Measurements from ENCODE around the gene FSTL4. TPM values are rescaled to one million over a fixed set of nuclear protein-coding genes. Genes with fewer than 3 reads are reported as not detected.

FSTL4 gene
- total RNA-seq, 1 donor from 2014 or later: not detected

DNA sequence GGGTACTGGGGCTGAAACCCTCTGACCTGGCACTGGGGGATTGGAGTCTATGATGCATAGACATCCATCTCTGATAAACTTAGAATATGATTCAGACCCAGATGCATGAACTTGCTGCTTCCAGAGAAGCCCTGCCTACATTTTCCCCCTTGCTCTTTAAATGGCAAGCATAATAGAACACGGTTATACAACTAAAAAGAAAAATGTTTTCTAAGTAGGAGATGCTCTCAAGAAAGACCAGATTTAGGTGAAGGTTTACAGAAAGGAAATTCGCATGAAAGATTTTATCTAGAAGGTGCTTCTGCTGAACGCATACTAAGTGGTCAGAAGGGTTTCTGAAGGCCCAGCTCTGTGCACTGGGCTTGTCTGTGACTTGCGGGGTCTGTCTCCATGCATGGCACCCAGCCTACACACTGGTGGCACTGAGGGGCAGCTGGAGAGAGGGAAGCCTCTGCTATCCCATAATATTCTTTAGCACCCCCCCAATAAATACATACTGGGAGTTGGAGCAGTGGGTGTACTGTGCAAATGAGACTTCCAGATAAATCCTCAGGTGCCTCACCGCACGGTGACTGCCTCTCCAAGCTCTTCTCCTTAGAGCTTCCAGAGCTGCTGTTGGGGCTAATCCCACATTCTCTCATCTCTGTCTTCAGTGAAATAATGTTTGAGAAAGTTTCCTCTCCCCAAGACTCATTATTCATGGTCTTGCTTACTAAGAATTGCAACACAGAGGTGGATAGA is 114.6 kb downstream of the FSTL4 start:
- no peak for DNase-seq
- no peak for ATAC-seq (ENCODE audit: poor library complexity)
- intact Hi-C loops (cut with DNase I): no loop called here

DNA sequence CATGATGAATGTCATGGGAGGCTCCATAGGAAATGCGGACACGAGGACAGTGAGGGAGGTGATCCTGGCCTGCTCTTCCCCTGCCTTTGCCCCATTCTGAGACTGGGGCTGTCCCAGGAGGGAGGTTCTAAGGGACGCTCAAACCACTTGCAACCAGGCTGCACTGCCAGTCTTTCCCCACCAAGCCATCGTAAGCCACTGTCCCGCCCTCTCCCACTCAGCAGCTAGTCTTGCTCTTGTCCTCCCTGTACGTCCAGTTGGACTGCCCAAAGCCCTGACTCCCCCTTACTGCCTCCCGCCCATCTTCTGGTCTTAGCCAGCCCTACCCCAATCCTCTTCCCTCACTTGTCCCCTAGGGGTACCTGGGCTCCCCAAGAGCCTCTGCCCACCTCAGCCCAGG is 115.7 kb downstream of the FSTL4 start:
- DNase-seq (no peak), ATAC-seq (ENCODE audit: poor library complexity) (no peak)
- intact Hi-C loops (cut with DNase I): no loop called here

- no peak for ATAC-seq (ENCODE audit: poor library complexity)
- intact Hi-C loops (cut with DNase I): no loop called here
- no peak for DNase-seq
These were observed 117.5 kb downstream of the FSTL4 start for GRCh38 chr5:133494923-133495246.

DNA sequence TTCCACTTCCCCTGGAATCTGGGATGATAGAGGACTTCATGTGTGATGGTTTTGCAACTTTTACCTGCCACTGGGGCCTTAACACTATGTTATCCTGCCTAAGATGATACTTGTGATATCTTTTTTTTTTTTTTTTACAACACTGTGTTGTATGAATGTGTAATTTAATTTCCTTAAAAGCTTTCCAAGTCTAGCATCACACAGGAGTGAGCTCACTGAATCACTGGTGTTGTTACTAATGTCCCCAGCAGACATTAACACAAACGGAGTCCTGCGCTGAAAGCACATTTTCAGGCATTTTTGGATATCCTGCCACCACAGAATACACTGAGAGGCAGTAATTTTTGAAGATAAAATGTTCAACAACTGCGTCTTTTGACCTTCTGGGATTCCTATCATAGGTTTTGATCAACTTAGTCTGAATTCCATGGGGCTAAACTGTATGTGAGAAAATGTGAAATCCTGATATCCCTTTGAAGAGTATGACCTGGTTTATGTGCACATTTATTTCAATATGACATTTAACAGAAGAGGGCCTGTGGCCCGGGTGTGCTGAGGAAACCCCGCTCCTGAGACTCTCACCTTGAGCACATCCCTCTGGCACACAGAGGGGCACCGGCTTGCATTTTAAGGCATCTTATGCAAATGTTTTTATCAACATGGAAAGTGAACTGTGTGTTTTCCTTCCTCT is 118.0 kb downstream of the FSTL4 start:
- intact Hi-C loops (cut with DNase I): no loop called here
- no peak for DNase-seq
- no peak for ATAC-seq (ENCODE audit: poor library complexity)

GRCh38 chr5:133489632-133490031 is 122.7 kb downstream of the FSTL4 start:
- no peak for ATAC-seq (ENCODE audit: poor library complexity)
- intact Hi-C loops (cut with DNase I): no loop called here

GRCh38 chr5:133487093-133487492 is 125.2 kb downstream of the FSTL4 start:
- no peak for ATAC-seq (ENCODE audit: poor library complexity)
- intact Hi-C loops (cut with DNase I): no loop called here

More at GRCh38 chr5:133489632-133490031, 122.7 kb downstream of the FSTL4 start:
- DNase-seq: no peak

DNA sequence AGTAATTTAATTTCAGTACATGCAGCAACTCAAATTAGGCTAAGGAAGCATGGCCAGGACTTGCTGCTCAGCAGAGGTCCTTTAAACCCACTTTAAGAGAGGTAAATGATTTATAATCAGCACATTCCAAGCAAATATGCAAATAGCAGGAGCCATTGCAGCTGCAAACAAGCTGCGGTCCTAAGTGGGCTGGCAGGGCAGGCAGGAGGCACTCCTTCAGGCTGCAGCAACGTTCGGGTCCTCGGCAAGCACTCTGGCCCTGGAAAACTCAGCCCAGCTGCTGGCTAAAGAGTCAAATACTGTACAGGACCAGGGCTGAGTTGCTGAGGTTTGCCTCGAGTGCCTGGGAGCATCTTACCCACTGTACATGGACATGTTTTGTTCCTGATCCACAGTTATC is 126.9 kb downstream of the FSTL4 start:
- ATAC-seq (ENCODE audit: poor library complexity): no peak
- intact Hi-C loops (cut with DNase I): no loop called here
- DNase-seq: no peak

More at GRCh38 chr5:133487093-133487492, 125.2 kb downstream of the FSTL4 start:
- DNase-seq: no peak

- ATAC-seq (ENCODE audit: poor library complexity): peak; percentile 81
- peak; percentile 51 for DNase-seq
- intact Hi-C loops (cut with DNase I): no loop called here
These were observed 128.8 kb downstream of the FSTL4 start for GRCh38 chr5:133483406-133484090.

- ATAC-seq (ENCODE audit: poor library complexity) (no peak), DNase-seq (no peak)
- intact Hi-C loops (cut with DNase I): no loop called here
These were observed 130.3 kb downstream of the FSTL4 start for GRCh38 chr5:133482028-133482427.

GRCh38 chr5:133480866-133481265 is 131.5 kb downstream of the FSTL4 start:
- intact Hi-C loops (cut with DNase I): no loop called here
- ATAC-seq (ENCODE audit: poor library complexity) (no peak), DNase-seq (no peak)

DNA sequence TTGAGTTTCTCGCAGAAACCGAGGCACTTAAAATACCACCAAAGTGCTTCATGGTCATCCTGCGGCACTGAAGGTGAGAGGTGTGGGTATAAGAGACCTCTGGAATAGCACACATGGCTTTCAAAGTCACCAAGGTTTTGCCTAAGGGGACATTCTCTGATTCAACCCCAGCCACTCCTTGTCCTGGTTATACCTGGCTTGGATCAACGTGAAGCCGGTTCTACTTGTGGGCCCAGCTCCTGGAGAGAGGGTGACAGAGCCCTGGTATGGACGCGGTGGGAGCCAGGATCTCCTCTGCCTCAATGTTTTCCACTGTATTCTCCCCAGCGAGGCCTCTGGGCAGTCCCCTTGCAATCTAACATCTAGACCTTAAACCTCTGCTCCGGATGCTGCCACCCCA is 132.0 kb downstream of the FSTL4 start:
- intact Hi-C loops (cut with DNase I): no loop called here
- DNase-seq (no peak), ATAC-seq (ENCODE audit: poor library complexity) (no peak)

DNA sequence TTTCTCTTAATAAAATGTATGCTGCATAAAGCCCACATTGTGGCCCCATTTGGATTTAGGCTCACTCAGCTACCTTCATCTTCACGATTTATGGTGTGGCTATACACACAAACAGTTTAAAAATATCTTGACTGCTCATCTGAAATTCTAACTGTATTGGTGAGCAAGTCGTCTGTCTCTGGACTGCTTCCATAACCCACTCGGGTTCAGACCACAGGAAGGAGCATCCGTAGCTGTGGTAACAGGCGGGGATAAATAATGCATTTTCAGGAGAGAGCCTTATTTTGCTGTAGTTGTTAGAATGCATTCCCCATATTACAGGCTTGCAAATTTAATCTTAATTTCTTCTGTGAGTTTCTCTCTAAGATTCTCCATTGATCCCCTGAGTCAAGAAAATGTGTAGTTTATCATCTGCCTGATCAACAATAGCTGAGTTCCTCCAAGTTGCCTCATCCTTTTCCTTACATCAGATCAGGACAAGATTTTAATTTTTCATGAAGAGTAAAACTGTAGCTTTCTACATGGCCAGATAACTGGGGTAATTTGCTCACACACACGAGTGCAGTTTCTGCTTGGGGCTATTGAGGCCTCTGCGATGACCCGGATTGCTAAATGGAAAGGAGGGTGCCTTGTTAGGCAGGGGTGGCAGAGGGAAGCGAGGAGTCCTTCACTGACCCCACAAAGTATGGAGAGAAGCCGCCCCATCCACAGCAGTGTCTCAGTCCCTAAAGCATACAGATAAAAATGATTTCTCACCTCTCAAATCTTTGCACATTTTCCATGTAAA is 133.9 kb downstream of the FSTL4 start:
- intact Hi-C loops (cut with DNase I): no loop called here
- DNase-seq: no peak
- ATAC-seq (ENCODE audit: poor library complexity): no peak

- DNase-seq (no peak), ATAC-seq (ENCODE audit: poor library complexity) (no peak)
- intact Hi-C loops (cut with DNase I): no loop called here
These were observed 136.4 kb downstream of the FSTL4 start for GRCh38 chr5:133475986-133476385.

DNA sequence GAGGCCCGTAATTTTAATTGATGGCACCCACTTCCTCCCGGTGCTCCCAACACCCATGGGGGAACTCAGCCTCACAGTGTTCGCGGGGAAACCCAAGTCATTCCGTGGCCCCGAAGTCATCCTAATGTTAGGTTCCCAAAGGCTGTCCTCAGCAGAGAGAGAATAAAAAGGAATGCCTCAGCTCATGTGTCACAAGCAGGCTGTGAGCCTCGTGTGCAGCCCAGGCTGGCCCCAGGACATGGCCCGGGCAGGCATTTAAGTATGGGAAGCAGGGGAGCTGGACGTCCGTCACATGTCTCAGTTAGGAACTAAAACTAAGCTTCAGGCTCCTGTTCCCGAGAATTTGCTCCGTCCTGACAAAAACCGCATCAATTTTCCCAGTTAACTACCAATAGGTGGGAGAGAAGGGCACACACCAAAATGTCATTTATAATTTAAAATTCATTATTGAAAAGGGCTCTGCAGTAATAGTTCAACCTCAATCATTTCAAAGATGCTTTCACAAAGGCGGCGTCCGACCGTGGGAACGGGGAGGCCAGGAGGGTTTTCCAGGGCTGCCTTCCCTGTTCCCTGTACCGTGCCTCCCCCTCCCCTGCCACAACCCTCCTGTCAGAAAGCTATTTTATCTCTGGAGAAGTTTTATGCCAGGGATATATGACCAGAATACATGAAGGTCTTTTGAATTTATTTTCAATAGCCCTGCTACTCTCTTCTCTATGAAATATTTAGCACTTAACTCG is 137.3 kb downstream of the FSTL4 start:
- intact Hi-C loops (cut with DNase I): no loop called here
- ATAC-seq (ENCODE audit: poor library complexity) (no peak), DNase-seq (no peak)

- DNase-seq (no peak), ATAC-seq (ENCODE audit: poor library complexity) (no peak)
- intact Hi-C loops (cut with DNase I): no loop called here
These were observed 139.1 kb downstream of the FSTL4 start for GRCh38 chr5:133473291-133473690.

- no peak for DNase-seq
- ATAC-seq (ENCODE audit: poor library complexity): no peak
- intact Hi-C loops (cut with DNase I): no loop called here
These were observed 139.5 kb downstream of the FSTL4 start for GRCh38 chr5:133472829-133473228.

DNA sequence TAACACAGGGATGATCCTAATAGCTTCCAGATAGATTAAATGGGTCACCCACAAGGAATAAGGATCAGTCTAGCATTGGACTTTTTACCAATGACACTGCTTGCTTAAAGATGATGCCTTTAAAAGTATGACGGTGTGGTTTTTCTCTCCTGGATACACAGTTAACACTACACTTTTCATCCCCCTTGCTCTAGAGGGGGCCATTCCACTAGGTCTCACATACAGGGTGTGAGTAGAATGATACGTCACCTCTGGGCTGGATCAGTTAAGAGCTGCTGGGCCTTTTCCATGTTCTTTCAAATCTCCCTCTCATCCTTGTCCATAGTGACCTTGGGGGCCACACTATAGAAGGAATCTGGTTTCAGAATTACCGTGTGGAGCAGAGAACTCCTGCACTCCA is 140.6 kb downstream of the FSTL4 start:
- DNase-seq (no peak), ATAC-seq (ENCODE audit: poor library complexity) (no peak)
- intact Hi-C loops (cut with DNase I): no loop called here

DNA sequence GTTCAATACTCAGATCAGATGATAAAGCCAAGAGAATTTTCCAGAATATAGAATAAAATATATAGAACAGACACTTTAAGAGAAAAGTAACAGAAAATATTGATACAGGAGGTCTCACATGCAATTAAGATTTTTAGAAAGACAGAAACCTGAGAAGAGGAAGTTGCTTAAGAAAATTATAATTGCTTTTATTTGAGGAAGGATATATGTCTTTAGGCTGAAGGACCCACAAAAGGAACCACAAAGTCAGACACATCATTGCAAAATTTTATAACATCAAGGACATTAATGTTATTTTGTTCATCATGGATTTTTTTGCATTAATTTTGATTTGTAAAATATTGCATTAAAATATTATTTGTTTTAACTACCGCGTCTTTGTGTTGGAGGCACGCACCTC is 141.5 kb downstream of the FSTL4 start:
- no peak for DNase-seq
- intact Hi-C loops (cut with DNase I): no loop called here
- no peak for ATAC-seq (ENCODE audit: poor library complexity)

- DNase-seq: no peak
- intact Hi-C loops (cut with DNase I): no loop called here
- no peak for ATAC-seq (ENCODE audit: poor library complexity)
These were observed 142.5 kb downstream of the FSTL4 start for GRCh38 chr5:133469846-133470245.

Data from Right ventricle myocardium superior (tissue), 1 donor.